Measurements from ENCODE around the gene HUS1. TPM values are rescaled to one million over a fixed set of nuclear protein-coding genes. Genes with fewer than 3 reads are reported as not detected.
"Not testable (repeated sequence)": the region's sequence is repeated elsewhere in the genome, so short reads cannot be mapped to it uniquely, and the experiment has no call there.

The HUS1 gene
- total RNA-seq, 4 donors from 2014 or later = 11.5 to 15.6 (median 13.7) TPM

GRCh38 chr7:47991741-47992311, 12.4 kb upstream of the HUS1 start:
- Histone ChIP-seq H3K27ac (replicated peaks in 1 of 4) (peak overlapping the region; percentile 29 to 60 (median 44)), H3K36me3 (no peaks in the 10 kb centered on the region), H3K27me3 (no peaks in the 10 kb centered on the region), H3K4me1 (peaks cover 0 to 16% (median 9%) of the 10 kb centered on the region in 4 donors), H3K9me3 (no peaks in the 10 kb centered on the region), H3K4me3 (peak overlapping the region; percentile 52 to 63 (median 56))
- TF ChIP-seq EP300 (IDR thresholded peaks at IDR 0.05) (no peak), CTCF (IDR thresholded peaks at IDR 0.05) (peak; percentile 44 to 60 (median 55)), POLR2AphosphoS5 (IDR thresholded peaks at IDR 0.05) (peak in 1 of 2 donors; percentile 42)
- WGBS = 5% methylated on average over 26 of the region's 26 CpGs
- intact Hi-C loops (cut with DNase I) = loop anchor here (2.0 kb wide), 1 partner anchor 119 kb away; no protein-coding TSS in a partner anchor
- peak; percentile 98 for DNase-seq (ENCODE audit: extremely low spot score)

GRCh38 chr7:47991270-47991669, 11.9 kb upstream of the HUS1 start:
- Histone ChIP-seq H3K36me3 (no peaks in the 10 kb centered on the region), H3K4me3 (peak overlapping the region; percentile 52 to 63 (median 56)), H3K27me3 (no peaks in the 10 kb centered on the region), H3K9me3 (no peaks in the 10 kb centered on the region), H3K4me1 (peaks cover 0 to 16% (median 9%) of the 10 kb centered on the region in 4 donors), H3K27ac (replicated peaks in 1 of 4) (peak overlapping the region in 3 of 4 donors; percentile 30 to 60 (median 59))
- WGBS = 84% methylated on average over 1 of the region's 1 CpG
- intact Hi-C loops (cut with DNase I) = loop anchor here (2.0 kb wide), 1 partner anchor 120 kb away; no protein-coding TSS in a partner anchor
- TF ChIP-seq POLR2A (IDR thresholded peaks at IDR 0.05; ENCODE audit: low read depth) = no peak
- TF ChIP-seq CTCF (IDR thresholded peaks at IDR 0.05) = no peak
- no peak for TF ChIP-seq POLR2AphosphoS5 (IDR thresholded peaks at IDR 0.05)
- TF ChIP-seq EP300 (IDR thresholded peaks at IDR 0.05) = no peak
- no peak for DNase-seq (ENCODE audit: extremely low spot score)

- H3K9me3 ChIP-seq = no peaks in the 10 kb centered on the region
- TF ChIP-seq POLR2AphosphoS5 (IDR thresholded peaks at IDR 0.05) (no peak), POLR2A (IDR thresholded peaks at IDR 0.05; ENCODE audit: low read depth) (no peak), CTCF (IDR thresholded peaks at IDR 0.05) (no peak), EP300 (IDR thresholded peaks at IDR 0.05) (no peak)
- WGBS = 96% methylated on average over 5 of the region's 5 CpGs
- intact Hi-C loops (cut with DNase I) = loop anchor here (2.0 kb wide), 1 partner anchor 120 kb away; no protein-coding TSS in a partner anchor
- peaks cover 0 to 16% (median 9%) of the 10 kb centered on the region in 4 donors for H3K4me1 ChIP-seq
- no peak overlapping the region for H3K4me3 ChIP-seq
- no peak overlapping the region for H3K27ac ChIP-seq (replicated peaks in 1 of 4)
- no peaks in the 10 kb centered on the region for H3K27me3 ChIP-seq
- H3K36me3 ChIP-seq = no peaks in the 10 kb centered on the region
- no peak for DNase-seq (ENCODE audit: extremely low spot score)
Measured at GRCh38 chr7:47990592-47990991, 11.2 kb upstream of the HUS1 start.

GRCh38 chr7:47989607-47990400, 10.4 kb upstream of the HUS1 start:
- 79% methylated on average over 9 of the region's 10 CpGs for WGBS

More at GRCh38 chr7:47989607-47990400, 10.4 kb upstream of the HUS1 start:
- DNase-seq (ENCODE audit: extremely low spot score); H3K27ac ChIP-seq (replicated peaks in 1 of 4); H3K9me3 ChIP-seq; H3K4me3 ChIP-seq; H3K36me3 ChIP-seq; H3K27me3 ChIP-seq: not testable (repeated sequence)
- intact Hi-C loops (cut with DNase I) = loop anchor here (2.0 kb wide), 1 partner anchor 121 kb away; no protein-coding TSS in a partner anchor
- H3K4me1 ChIP-seq = peaks cover 0 to 16% (median 9%) of the 10 kb centered on the region in 4 donors

Measured in esophagus muscularis mucosa (tissue), 4 donors.